HL-60/S4 treated with retinoic acid at 250 ng/mL for 4 days and 3 days (cell line): Measurements from ENCODE around the gene MESP2.
"Not testable (repeated sequence)": the region's sequence is repeated elsewhere in the genome, so short reads cannot be mapped to it uniquely, and the experiment has no call there.

Experiments
- in situ Hi-C: fragments of 300-500 bp; cut with MboI; formaldehyde crosslinking; loops from 2 replicates; pipeline ENCODE4 v1.7.0; 2022; ENCODE audit warnings: low sequenced_read_pairs

MESP2 gene

DNA sequence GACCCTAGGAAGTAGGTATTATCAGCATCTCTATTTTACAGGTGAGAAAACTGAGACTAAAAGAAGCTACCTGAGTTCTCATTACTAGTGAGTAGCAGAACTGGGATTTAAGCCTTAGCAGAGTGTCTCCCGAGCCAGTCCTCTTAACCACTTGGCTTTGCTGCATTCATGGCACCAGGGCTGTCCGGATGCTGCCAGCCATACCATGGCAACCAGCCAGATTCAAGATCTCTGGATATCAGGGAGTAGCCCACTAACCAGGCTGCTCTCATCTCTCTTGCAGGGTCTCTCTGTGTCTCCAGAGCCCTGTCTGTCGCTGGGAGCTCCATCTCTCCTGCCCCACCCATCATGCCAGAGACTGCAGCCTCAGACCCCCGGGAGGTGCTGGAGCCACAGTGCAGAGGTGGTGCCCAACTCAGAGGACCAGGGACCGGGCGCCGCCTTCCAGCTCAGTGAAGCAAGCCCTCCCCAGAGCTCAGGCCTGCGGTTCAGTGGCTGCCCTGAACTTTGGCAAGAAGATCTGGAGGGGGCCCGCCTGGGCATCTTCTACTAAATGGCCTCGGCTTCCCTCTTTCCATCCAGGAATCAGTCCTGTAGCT is 1.7 kb downstream of the MESP2 start:
- in situ Hi-C loops: no loop called here

DNA sequence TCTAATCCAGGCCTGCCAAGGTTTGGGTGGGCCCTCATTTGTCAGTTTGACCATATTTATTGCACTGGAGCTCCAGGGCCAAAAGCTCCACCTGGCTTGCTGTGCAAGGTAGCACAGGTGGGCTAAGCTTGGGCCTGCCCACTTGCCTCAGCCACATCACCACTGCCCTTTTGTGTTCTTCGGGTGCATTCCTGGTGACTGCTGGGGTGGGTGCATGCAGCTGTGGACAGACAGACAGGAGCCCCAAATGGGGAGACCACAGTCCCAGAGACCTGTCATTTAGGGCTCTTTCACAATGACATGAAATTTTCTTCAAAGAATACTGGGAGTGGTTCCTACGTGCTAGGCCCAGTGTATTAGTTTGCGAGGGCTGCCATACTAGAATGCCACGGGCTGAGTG is 2.7 kb downstream of the MESP2 start:
- in situ Hi-C loops: no loop called here

DNA sequence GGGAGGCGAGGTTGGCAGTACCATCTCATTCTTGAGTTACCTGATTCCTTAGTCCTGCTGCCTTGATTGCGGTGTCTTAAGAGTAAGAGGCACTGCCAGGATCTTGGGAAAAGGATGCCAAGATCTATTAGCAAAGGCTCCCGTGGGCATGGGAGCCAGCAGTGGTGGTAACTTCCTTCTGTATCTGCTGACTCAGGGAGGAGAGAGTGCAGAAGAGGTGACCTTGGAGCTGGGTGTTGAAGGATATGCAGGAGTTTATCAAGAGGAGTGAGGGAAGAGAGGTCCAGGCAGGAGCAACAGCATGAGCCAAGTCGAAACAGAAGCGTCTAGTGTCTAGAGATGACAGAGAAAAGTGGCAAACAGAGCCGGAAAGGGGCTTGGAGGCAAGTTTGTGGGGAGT is 4.5 kb downstream of the MESP2 start:
- in situ Hi-C loops: no loop called here

DNA sequence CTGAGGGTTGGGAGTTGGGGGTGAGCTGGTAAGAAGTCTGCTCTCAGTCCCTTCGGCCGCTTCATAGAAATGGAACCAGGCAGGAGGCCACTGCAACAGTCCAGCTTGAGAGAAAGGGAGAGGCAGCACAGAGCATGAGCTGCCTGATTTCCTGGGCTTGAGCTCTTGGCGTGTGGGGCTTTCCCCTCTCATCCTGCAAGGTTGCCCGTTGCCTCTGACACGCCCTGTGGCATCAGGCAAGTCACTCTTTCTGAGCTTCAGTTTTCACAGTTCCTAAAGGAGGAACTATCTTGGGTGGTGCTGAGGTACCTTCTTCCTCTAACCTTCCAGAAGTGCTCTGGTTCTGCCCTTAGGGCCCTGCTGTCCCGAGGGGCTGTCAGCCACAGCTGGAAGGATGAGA is 4.9 kb downstream of the MESP2 start:
- in situ Hi-C loops: no loop called here

DNA sequence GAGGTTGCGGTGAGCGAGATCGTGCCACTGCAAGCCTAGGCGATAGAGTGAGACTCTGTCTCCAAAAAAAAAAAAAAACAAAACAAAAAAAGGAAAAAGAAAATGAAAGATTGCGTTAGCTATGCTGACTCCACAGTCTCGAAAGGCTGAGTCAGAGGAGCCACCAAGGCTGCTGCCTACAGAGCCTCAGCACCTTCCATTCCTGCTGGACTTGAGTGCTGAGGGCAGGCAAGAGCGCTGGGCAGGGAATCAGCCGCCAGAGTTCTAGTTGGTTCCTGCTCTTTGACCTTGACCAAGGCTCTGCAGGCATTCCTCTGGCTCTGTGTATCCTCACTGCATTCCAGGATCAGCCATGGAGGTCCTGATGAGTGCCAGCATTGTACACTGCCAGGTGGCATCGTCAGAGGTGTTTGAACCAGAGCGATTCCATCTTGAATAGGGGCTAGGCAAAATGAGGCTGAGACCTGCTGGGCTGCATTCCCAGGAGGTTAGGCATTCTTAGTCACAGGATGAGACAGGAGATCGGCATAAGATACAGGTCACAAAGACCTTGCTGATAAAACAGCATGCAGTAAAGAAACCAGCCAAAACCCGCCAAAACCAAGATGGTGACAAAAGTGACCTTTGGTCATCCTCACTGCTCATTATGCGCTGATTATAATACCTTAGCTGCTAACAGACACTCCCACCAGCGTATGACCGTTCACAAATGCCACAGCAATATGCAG is 5.9 kb downstream of the MESP2 start:
- in situ Hi-C loops: no loop called here

DNA sequence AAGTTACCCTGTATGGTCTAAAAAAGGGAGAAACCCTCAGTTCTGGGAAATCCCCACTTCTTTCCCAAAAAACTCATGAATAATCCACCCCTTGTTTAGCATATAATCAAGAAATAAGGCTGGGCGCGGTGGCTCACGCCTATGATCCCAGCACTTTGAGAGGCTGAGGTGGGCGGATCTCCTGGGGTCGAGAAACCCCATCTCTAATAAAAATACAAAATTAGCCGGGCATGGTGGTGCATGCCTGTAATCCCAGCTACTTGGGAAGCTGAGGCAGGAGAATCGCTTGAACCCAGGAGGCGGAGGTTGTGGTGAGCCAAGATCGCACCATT is 6.5 kb downstream of the MESP2 start:
- in situ Hi-C loops: not testable (repeated sequence)

DNA sequence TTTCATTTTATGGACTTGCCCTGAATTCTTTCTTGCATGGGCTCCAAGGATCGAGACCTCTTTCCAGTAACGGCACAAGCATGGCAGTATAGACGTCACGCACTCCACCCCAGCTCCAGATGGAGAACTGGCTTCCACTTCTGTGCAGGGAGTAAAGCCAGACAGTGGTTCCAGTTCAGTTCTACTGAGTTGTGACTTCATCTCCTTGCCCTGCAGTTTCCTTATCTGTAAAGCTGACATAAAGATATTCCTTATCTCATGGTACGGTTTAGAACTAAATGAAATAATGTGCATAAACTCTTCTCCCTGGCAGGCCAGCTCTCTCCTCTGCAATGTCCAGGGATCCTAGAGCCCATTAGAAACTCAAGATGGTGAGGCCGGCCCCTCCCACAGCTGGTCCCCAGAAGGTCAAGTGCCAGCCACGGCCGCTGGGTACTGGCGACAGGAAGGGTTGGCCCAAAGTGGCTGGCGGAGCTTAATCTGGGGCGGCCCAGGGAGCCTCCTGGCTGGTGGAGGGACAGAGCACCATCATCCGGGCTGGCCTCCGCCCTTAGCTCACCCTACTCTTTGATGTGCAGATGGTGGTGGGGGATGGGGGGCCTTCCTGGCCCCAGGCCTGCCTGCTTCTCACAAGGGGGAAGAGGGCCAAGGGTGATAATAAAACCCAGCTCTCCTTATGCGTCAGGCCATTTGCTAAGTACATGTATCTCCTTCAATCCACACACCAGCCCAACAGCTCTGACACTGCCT is 7.2 kb downstream of the MESP2 start:
- in situ Hi-C loops: no loop called here

DNA sequence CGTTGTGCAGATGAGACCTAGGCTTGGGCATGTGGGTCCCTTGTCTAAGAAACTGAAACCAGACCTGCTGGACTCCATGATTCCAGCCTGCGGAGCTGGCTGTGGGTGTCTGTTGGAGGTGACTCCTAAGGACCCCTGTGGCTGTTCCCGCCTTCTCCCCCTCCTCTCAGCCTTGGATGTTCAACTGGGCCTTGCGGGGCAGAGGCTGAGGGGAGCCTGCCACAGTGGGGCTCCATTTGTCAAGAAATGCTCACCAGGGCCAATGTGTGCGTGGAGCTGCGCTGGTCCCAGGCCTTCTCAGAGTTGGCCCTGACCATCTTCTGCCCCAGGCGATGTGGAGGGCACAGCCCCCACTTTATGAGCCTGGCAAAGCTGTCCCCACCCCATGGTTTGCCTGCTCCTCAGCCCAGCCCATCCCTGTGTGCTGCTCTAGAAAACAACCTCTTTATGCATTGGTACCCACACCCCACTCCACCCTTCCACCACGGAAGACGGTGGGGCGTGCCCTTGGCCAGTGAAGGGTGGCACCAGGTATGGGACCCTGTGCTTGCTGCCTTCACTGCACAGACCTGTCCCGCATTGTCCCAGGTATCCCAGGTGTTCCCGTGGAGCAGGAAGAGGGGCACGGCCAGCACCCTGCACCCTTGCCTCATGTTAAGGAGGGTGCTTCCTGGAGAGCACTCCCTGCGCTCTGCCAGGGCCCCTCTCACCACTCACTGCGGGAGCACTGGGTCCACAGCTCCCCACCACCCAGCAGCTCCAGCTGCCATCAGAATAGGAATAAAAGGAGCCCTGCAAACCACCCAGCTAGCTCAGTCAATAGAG is 7.9 kb downstream of the MESP2 start:
- in situ Hi-C loops: no loop called here

DNA sequence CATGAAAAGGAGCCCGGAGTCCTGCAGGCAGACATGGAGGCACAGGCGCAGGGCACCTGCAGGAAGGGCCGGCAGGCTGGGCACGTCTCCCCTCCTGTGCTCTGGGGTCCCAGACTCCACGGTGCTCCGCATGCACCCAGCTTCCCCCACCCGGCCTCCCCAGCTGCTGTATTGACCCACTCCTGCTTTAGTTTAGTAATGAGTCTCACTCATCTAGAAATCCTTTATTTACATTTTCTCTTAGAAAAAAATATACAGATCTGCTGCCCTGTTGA is 8.5 kb downstream of the MESP2 start:
- in situ Hi-C loops: no loop called here

DNA sequence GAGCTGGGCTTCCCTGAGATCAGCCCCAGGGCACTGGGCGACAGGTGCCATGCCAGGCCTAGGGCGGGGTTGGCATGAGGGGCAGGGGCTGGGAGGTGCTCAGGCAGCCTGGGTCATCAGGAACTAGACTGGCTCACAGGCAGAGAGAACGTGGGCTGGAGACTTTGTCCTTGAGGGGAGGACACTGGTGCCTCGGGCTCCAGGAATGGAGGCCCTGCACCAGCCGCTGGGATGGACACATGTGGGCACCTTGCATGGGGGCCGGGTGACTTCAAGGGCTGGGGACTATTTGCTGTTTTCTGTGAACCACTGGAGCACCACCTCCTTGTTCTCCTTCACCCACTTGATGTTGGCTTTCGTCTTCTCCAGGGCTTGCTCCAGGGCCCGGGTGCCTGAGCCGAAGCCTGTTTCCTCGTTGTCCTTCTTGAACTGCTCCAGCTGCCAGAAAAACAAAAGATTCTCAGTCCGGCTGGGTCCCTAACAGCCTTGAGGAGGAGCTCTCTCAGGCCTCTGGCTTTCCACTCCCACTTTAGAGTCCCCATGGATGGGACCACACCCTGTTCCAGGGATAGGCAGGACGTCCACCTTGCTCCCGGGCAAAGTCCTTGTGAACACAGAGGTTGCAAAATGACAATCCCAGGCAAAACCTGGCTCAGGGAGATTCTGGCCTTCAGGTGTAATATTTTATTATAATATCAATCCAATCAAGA is 9.1 kb downstream of the MESP2 start:
- in situ Hi-C loops: no loop called here

DNA sequence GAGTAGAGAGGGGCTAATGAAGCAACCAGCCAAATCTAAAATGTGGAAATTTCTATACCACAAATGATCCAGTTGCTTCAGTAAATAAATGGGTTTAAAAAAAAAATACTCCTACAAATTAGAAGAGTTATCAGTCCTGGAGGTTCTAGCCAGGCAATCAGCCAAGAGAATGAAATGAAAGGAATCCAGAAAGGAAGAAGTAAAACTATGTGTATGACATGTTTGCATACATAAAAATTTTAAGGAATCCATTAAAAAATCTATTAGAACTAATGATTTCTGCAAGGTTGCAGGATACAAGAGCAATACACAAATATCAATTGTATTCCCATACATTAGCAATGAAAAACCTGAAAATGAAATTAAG is 9.6 kb downstream of the MESP2 start:
- in situ Hi-C loops: no loop called here

DNA sequence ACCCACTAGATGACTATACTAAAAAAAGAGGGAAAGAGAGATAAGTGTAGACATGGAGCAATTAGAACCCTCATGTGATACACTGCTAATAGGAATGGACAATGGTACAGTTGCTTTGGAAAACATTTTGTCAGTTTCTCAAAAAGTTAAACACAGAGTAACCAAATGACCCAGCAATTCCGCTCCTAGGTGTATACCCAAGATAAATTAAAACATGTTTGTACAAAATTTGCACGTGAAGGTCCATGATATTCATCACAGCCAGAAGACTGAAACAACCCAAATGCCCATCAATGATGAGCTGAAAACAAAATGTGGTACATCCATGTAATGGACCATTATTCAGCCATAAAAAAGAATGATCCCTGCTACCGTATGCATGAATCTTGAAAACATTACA is 11.8 kb downstream of the MESP2 start:
- in situ Hi-C loops: no loop called here

DNA sequence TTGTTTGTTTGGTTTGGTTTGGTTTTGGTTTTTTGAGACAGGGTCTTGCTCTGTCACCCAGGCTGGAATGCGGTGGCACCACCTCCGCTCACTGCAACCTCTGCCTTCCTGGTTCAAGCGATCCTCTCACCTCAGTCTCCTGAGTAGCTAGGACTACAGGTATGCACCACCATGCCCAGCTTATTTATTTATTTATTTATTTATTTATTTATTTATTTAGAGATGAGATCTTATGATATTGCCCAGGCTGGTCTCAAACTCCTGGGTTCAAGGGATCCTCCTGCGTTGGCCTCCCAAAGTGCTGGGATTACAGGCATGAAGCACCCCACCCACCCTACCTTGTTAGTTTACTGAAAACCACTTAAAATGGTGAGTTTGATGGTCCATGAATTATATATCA is 12.5 kb downstream of the MESP2 start:
- in situ Hi-C loops: not testable (repeated sequence)

DNA sequence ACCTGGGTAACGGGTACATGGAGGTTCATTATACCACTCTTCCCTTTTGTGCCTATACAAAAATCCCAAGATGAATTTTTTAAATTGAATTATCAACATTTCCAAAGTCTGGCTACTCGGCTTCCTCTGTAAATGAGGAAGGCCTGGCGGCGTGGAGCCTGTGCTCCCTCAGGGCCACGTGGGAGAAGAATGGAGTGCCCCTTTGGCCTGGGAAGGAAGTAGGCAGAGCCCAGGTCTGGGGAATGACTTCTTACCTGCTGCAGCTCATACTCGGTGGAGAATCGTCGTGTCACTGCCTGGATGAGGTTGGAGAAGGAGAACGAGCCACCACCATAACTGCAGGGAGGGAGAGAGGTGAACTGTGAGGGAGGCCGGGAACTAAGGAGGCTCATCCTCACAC is 14.1 kb downstream of the MESP2 start:
- in situ Hi-C loops: no loop called here

DNA sequence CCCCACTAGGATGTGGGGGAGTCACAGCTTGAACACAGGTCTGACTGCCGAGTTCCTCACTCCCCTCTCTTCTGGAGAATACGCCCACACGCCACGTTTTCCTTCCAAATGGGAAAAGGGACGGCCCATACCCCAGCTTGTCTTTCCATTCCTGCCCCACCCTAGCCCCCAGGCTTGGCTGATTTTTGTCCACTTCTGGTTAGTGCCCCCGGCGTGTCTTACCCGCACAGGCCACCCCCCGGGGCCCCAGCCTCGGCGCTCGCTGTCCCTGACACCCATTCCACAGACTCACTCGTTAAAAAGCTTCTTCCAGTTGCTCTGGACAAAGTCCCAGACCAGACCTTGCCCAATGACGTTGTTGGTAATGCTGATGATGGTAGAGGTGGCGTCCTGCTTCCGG is 14.5 kb downstream of the MESP2 start:
- in situ Hi-C loops: no loop called here

DNA sequence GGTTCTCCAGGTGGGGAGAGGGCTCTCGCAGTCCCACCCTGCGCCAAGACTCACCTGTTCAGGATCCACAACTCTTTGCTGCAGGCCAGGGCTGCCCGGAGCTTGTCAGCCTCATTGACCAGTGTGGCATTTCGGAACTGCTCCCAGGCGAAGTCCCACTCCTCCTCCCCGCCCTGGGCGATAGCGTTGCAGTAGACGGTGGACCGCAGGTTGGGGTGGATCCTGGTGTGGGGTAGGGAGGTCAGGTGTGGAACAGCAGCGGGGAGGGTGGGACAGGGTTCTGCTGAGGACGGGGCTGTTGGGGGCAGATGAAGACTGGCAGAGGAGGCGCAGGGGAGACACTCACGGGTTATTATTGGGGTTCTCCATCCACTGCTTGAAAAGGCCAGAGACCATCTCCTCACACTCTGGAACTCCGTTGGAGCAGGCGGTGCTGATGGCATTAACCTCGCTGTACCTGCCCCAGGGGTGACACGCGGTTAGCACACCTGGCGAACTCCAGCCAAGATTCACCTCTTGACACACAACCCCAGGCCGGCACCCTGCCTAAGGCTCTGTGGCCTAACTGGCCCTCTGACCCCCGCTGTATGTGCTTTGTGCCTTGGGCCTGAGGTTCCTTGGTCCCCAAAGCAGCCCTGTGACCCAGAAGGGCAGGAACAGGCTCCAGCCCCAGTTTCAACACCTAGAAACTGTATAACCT is 16.1 kb downstream of the MESP2 start:
- in situ Hi-C loops: no loop called here

DNA sequence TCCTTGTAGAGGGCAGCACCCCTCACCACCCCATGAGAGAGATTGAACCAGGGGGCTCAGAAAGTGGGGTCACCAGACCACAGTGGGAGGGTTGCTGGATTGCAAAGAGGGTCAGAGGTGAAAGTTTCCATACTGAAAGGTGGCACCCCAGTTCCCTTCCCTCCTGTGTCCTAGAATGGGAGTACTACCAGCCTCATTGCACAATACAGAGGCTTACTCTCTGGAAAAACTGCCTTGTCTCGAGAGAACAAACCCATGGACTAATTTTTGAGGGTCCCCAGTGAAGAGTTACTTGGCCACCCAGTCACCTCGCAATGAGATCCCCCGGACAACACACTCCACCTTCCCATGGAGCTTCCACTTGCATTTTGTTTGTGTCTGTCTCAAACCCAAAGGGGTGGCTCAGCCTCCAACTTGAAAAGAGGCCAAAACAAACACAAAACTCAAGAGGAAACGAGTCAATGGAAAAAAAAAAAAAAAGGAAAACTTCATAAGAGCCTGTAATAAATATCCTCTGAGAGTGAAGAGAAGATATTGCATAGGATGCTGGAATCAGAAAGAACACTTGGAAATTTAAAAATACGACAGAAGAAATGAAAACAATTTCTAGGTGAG is 18.6 kb downstream of the MESP2 start:
- in situ Hi-C loops: no loop called here

DNA sequence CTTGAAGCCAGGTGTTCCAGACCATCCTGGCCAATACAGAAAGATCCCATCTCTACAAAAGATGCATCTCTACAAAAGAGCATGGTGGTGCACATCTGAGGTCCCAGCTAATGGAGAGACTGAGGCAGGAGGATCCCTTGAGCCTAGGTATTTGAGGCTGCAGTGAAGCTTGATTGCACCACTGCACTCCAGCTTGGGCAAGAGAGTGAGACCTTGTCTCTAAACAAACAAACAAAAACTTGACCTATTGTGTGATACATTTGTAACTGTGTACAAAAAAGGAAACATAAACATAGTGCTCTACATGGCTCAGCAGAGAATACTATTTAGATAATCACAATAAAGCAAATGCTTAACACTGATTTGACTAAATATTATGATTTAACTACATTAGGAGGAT is 19.9 kb downstream of the MESP2 start:
- in situ Hi-C loops: no loop called here

DNA sequence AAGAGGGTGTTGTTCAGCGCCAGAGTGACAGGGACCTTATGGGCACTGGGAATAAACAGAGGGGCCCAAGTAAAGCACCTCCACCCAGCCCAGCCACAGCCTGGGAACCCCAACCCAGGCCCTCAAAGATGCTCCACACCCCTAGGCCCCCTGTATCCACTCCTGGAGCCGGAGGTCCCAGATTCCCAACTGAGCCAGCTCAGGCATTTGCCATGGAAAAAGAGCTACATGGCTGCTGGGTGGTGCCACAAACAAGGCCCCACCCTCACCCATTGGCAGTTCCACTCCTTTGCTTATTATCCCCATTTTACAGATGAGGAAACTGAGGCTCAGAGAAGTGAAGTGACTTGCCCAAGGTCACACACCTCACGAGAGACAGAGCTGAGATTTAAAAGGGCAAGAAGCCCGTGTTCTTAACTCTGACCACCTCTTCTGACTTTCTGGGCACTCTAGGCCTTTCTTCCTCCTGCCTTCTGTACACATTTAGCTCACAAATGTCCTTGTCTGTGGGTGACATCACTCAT is 21.6 kb downstream of the MESP2 start:
- in situ Hi-C loops: no loop called here
